Stomach (tissue), 4 donors: ENCODE measurements around the gene RASA1.

Source experiments
- EP300 ChIP-seq: sonication (generic); formaldehyde crosslinking; IDR thresholded peaks from one replicate; pipeline ENCODE4 v1.6.1; 2017; ENCODE audit warnings: antibody characterized with exemption
- POLR2AphosphoS5 ChIP-seq, 3 donors: sonication (generic); formaldehyde crosslinking; IDR thresholded peaks; one replicate each; pipeline ENCODE4 v1.6.1; 2016; ENCODE audit warnings: antibody characterized with exemption in 3 of 3

DNA sequence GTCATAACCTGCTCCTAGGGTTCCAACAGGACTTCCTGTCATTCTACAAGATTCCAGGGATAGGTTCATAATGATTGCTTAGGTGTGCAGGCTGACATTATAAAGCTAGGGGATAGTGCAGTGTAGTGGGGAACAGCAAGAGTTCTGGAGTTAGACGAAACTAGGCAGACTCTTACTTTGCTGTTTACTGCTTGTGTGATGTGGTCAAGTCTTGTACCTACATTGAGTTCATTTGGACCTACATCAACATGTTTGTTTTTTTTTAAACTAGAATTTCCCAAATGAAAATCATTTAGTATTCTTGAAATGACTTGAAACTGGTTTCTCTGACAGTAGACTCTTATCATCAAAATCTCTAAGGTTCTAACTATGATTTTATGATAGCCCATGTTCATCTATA is 166.3 kb downstream of the RASA1 start:
- TF ChIP-seq POLR2AphosphoS5 (IDR thresholded peaks at IDR 0.05) = no peak
- no peak for TF ChIP-seq EP300
